Panc1 (cell line): ENCODE results near the gene AQP5.

Experiments used
- CTCF ChIP-seq: fragments of 450-650 bp; IDR thresholded peaks from 2 replicates; pipeline ENCODE4 v1.5.1; 2017; ENCODE audit warnings: mild to moderate bottlenecking
- POLR2AphosphoS5 ChIP-seq: IDR thresholded peaks from 2 replicates; pipeline ENCODE4 v1.6.1; 2012; ENCODE audit warnings: mild to moderate bottlenecking, low read depth, low read length, moderate library complexity
- REST ChIP-seq, 2 experiments: IDR thresholded peaks; 2 replicates each; pipeline ENCODE4 v1.6.1; 2011 to 2012; ENCODE audit warnings: low read depth in 2 of 2, control low read depth in 1 of 2, low read length in 1 of 2, mild to moderate bottlenecking in 1 of 2, moderate library complexity in 1 of 2; ENCODE audit not compliant: insufficient read depth in 1 of 2
- TCF7L2 ChIP-seq: IDR thresholded peaks from 2 replicates; pipeline ENCODE4 v1.6.1; 2011; ENCODE audit warnings: mild to moderate bottlenecking, low read depth, low read length, inconsistent platforms

GRCh38 chr12:49963976-49964815 lies 2.5 kb downstream of the AQP5 start:
- TF ChIP-seq REST (IDR thresholded peaks at IDR 0.05; ENCODE audit: insufficient read depth in 1 of 2, low read depth in 2 of 2, low read length in 1 of 2) (no peak), POLR2AphosphoS5 (no peak), CTCF (no peak), TCF7L2 (no peak)
